HCT116 (cell line): ENCODE results near the gene MYEF2. TPM values are rescaled to one million over a fixed set of nuclear protein-coding genes. Genes with fewer than 3 reads are reported as not detected.

ENCODE experiments used
- ATAC-seq: fragments of 200-7000 bp; cut with Tn5 transposase; 2 replicates; pipeline ENCODE4 v1.9.1; 2020; ENCODE audit warnings: mild to moderate bottlenecking, moderate library complexity
- BruUV-seq: library from RNA; stranded (reverse); fragments of 400-500 nt; replicated peaks from 2 replicates; lab custom pipeline; 2021; lab: Mats Ljungman, UMichigan
- CTCF ChIA-PET: fragments of 300-600 bp; sonication (Branson Sonifier 250); formaldehyde crosslinking; loops from one replicate; lab custom pipeline; 2021; ENCODE audit warnings: antibody characterized with exemption; lab: Charles Lee
- POLR2A ChIA-PET: fragments of 300-600, 350-600 bp; sonication (Branson Sonifier 250); formaldehyde crosslinking; loops from one replicate; lab custom pipeline; 2021; ENCODE audit warnings: antibody characterized with exemption; lab: Charles Lee
- RAD21 ChIA-PET, 2 experiments: fragments of 300-600 bp; sonication (Branson Sonifier 250); formaldehyde crosslinking; loops; one replicate each; lab custom pipeline; 2023; ENCODE audit warnings: low total read pairs in 2 of 2; ENCODE audit not compliant: uncharacterized antibody in 2 of 2, unreplicated experiment in 2 of 2, low non-redundant PET in 1 of 2; lab: Charles Lee
- DNase-seq: peaks from one replicate; pipeline ENCODE4 v3.0.0-alpha.2; 2010; ENCODE audit warnings: low read depth, low spot score
- H2AFZ ChIP-seq: fragments of 200-600 bp; shearing (Covaris generic), sonication (generic); 2 replicates; pipeline ENCODE4 v1.6.1; 2017; ENCODE audit warnings: low read depth, mixed run types, mixed read lengths, antibody characterized with exemption, low read length; ENCODE audit not compliant: poor library complexity, severe bottlenecking
- H3K27ac ChIP-seq: 2 replicates; pipeline ENCODE4 v1.5.1; 2012; ENCODE audit warnings: low read depth, low read length
- H3K27me3 ChIP-seq: fragments of 200-600 bp; sonication (generic); 2 replicates; pipeline ENCODE4 v1.6.1; 2016; ENCODE audit warnings: mixed run types, low read length, mixed read lengths; ENCODE audit not compliant: insufficient read depth
- H3K36me3 ChIP-seq, 2 experiments: fragments of 200-500 bp in 1 of 2; fragments of 200-600 bp in 1 of 2; sonication (Bioruptor generic) in 1 of 2; sonication (generic) in 1 of 2; 2 replicates each; pipeline versions ENCODE4 v1.5.1 to v1.6.1; 2014 to 2016; ENCODE audit warnings: low read length in 2 of 2, inconsistent platforms in 1 of 2, mixed read lengths in 1 of 2, mixed run types in 1 of 2; ENCODE audit not compliant: insufficient read depth in 2 of 2, control insufficient read depth in 1 of 2
- H3K4me1 ChIP-seq, 2 experiments: fragments of 200-600 bp in 1 of 2; sonication (generic) in 1 of 2; 2 replicates each; pipeline versions ENCODE4 v1.5.1 to v1.6.1; 2012 to 2017; ENCODE audit warnings: low read length in 2 of 2, inconsistent platforms in 1 of 2, mild to moderate bottlenecking in 1 of 2, mixed read lengths in 1 of 2, mixed run types in 1 of 2, moderate library complexity in 1 of 2; ENCODE audit not compliant: insufficient read depth in 2 of 2, control insufficient read depth in 1 of 2
- H3K4me2 ChIP-seq: fragments of 200-600 bp; sonication (generic); 2 replicates; pipeline ENCODE4 v1.6.1; 2017; ENCODE audit warnings: mixed run types, low read length, mixed read lengths
- H3K4me3 ChIP-seq, 2 experiments: fragments of 200-600 bp in 1 of 2; sonication (generic) in 1 of 2; replicated peaks in 1 of 2; 2 replicates each; pipeline ENCODE4 v1.5.1; 2011 to 2016; ENCODE audit warnings: low read length in 2 of 2, control low read depth in 1 of 2, low read depth in 1 of 2, mild to moderate bottlenecking in 1 of 2, mixed read lengths in 1 of 2, mixed run types in 1 of 2
- H3K79me2 ChIP-seq: fragments of 200-600 bp; sonication (generic); 2 replicates; pipeline ENCODE4 v1.6.1; 2017; ENCODE audit warnings: mild to moderate bottlenecking, mixed run types, low read length, moderate library complexity, mixed read lengths; ENCODE audit not compliant: insufficient read depth
- H3K9ac ChIP-seq: fragments of 200-600 bp; sonication (generic); 2 replicates; pipeline ENCODE4 v1.6.1; 2016; ENCODE audit warnings: low read length, mixed read lengths
- H3K9me2 ChIP-seq: fragments of 200-600 bp; sonication (generic), shearing (Covaris generic); 2 replicates; pipeline ENCODE4 v1.6.1; 2017; ENCODE audit warnings: mixed run types, mild to moderate bottlenecking, moderate library complexity; ENCODE audit not compliant: insufficient read depth
- H3K9me3 ChIP-seq, 2 experiments: fragments of 200-500 bp in 1 of 2; fragments of 200-600 bp in 1 of 2; sonication (Bioruptor generic) in 1 of 2; sonication (generic) in 1 of 2; 2 replicates each; pipeline ENCODE4 v1.6.1; 2014 to 2017; ENCODE audit warnings: low read length in 2 of 2, mixed read lengths in 2 of 2, inconsistent platforms in 1 of 2, low read depth in 1 of 2, mild to moderate bottlenecking in 1 of 2, mixed run types in 1 of 2, moderate library complexity in 1 of 2; ENCODE audit not compliant: control insufficient read depth in 1 of 2, insufficient read depth in 1 of 2
- H4K20me1 ChIP-seq: fragments of 200-600 bp; sonication (generic), shearing (Covaris generic); 2 replicates; pipeline ENCODE4 v1.6.1; 2017; ENCODE audit warnings: mixed run types, mild to moderate bottlenecking, moderate library complexity; ENCODE audit not compliant: insufficient read depth
- CEBPB ChIP-seq: IDR thresholded peaks from 2 replicates; pipeline ENCODE4 v1.6.1; 2012; ENCODE audit warnings: low read depth
- EGR1 ChIP-seq: IDR thresholded peaks from 2 replicates; pipeline ENCODE4 v1.6.1; 2012; ENCODE audit warnings: low read depth
- EZH2phosphoT487 ChIP-seq: fragments of 200-600 bp; IDR thresholded peaks from 2 replicates; pipeline ENCODE4 v1.6.1; 2018; ENCODE audit warnings: antibody characterized with exemption, borderline replicate concordance
- FOSL1 ChIP-seq: IDR thresholded peaks from 2 replicates; pipeline ENCODE4 v1.6.1; 2012; ENCODE audit warnings: low read depth
- JUND ChIP-seq: IDR thresholded peaks from 2 replicates; pipeline ENCODE4 v1.6.1; 2012
- POLR2A ChIP-seq: IDR thresholded peaks from 2 replicates; pipeline ENCODE4 v1.7.0; 2011; ENCODE audit warnings: borderline replicate concordance; ENCODE audit not compliant: insufficient read depth, insufficient read length; ENCODE audit errors: extremely low read depth
- POLR2AphosphoS5 ChIP-seq: IDR thresholded peaks from 2 replicates; pipeline ENCODE4 v1.6.1; 2011; ENCODE audit warnings: mild to moderate bottlenecking, low read depth, low read length, moderate library complexity
- SIN3A ChIP-seq: IDR thresholded peaks from 2 replicates; pipeline ENCODE4 v1.6.1; 2012; ENCODE audit warnings: low read depth
- SRF ChIP-seq: IDR thresholded peaks from 2 replicates; pipeline ENCODE4 v1.6.1; 2012; ENCODE audit warnings: low read depth
- TCF7L2 ChIP-seq: IDR thresholded peaks from 2 replicates; pipeline ENCODE4 v1.7.0; 2011; ENCODE audit warnings: borderline replicate concordance, inconsistent platforms; ENCODE audit not compliant: insufficient read depth, insufficient read length; ENCODE audit errors: extremely low read depth
- YY1 ChIP-seq: IDR thresholded peaks from 2 replicates; pipeline ENCODE4 v1.6.1; 2011; ENCODE audit warnings: low read length, low read depth, moderate library complexity, mild to moderate bottlenecking; ENCODE audit not compliant: insufficient replicate concordance; ENCODE audit errors: extremely low read depth
- ZFX ChIP-seq: fragments of 450-650 bp; IDR thresholded peaks from 2 replicates; pipeline ENCODE4 v1.6.1; 2017
- ZNF274 ChIP-seq: fragments of 200-500 bp; sonication (Bioruptor generic); IDR thresholded peaks from 2 replicates; pipeline ENCODE4 v1.6.1; 2014; ENCODE audit warnings: mild to moderate bottlenecking, low read depth, low read length, inconsistent platforms
- intact Hi-C: fragments of 100-400 bp; cut with micrococcal nuclease; formaldehyde crosslinking; loops from 2 replicates; pipeline ENCODE4 v1.10.0; 2022
- total RNA-seq: library from RNA; stranded (reverse); gene quantifications from one replicate; pipeline ENCODE4 v1.2.1, GENCODE V29; 2021; ENCODE audit not compliant: unreplicated experiment
- TF ChIP-seq, protein P1 (sequence below): IDR thresholded peaks from 2 replicates; pipeline ENCODE4 v1.6.1; 2012
- TF ChIP-seq, protein P2 (sequence below): IDR thresholded peaks from 2 replicates; pipeline ENCODE4 v1.6.1; 2011; ENCODE audit warnings: mild to moderate bottlenecking, low read length, moderate library complexity; ENCODE audit not compliant: insufficient replicate concordance; ENCODE audit errors: extremely low read depth

Gene MYEF2
- total RNA-seq, 1 experiment from 2014 or later, result 0.69 TPM

DNA sequence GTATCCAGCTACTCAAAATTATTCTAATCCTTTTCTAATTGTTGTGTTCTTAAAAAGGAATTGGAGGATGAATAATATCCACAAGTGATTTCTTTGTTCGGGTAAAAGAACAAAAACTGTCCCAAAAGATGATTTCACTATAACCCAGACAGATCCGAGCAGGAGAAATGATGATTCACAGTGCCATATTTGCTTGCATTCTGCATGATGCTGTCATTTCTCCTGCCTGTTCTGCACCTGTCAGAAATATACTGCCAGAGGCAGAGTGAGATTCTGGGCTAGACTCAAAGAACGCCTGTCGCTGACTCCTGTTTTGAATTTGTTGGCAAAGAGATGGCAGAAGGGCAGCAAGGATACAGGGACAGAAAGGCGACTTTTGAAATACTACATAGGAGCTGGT is 92.0 kb downstream of the MYEF2 start:
- CTCF ChIA-PET, result no interaction called here
- H3K9me3 ChIP-seq, result no peaks in the 10 kb centered on the region; a peak in 1 of 4 replicates
- no peak overlapping the region for H3K4me2 ChIP-seq
- intact Hi-C loops, result no loop called here
- no peaks in the 10 kb centered on the region for H3K9me2 ChIP-seq
- TF ChIP-seq JUND (no peak), TCF7L2 (no peak)
- H2AFZ ChIP-seq, result no peak overlapping the region
- no peak for ATAC-seq
- no peak overlapping the region for H3K27ac ChIP-seq
- DNase-seq, result no peak
- no TSS peak for BruUV-seq
- no peak overlapping the region for H3K9ac ChIP-seq
- no peaks in the 10 kb centered on the region for H3K36me3 ChIP-seq
- H4K20me1 ChIP-seq, result no peaks in the 10 kb centered on the region
- no peak overlapping the region for H3K4me3 ChIP-seq
- POLR2A ChIA-PET, result no interaction called here
- RAD21 ChIA-PET, result no interaction called here
- H3K4me1 ChIP-seq, result no peaks in the 10 kb centered on the region
- no peaks in the 10 kb centered on the region for H3K79me2 ChIP-seq
- no peaks in the 10 kb centered on the region for H3K27me3 ChIP-seq

DNA sequence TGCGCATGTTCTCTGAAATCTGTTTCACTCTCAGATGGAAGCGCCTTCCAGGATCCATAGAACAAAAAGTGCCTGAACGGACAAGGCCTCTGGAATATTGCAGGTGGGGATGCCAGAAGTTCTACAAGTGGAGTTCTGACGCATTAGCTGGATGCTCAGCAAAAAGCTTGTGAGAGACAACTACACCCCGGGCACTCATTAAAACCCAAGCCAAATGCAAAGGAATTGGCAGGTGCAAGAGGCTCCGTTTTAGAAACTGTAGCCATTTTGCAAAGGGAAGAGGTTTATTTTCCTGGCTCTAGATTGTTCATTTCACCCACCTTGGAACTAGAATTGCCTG is 92.5 kb downstream of the MYEF2 start:
- Histone ChIP-seq H3K9me2 (no peaks in the 10 kb centered on the region), H3K27me3 (no peaks in the 10 kb centered on the region), H3K4me2 (no peak overlapping the region), H3K27ac (no peak overlapping the region), H3K9me3 (no peaks in the 10 kb centered on the region; a peak in 1 of 4 replicates), H4K20me1 (no peaks in the 10 kb centered on the region), H3K4me1 (no peaks in the 10 kb centered on the region), H2AFZ (no peak overlapping the region), H3K36me3 (no peaks in the 10 kb centered on the region), H3K9ac (no peak overlapping the region), H3K79me2 (no peaks in the 10 kb centered on the region), H3K4me3 (no peak overlapping the region)
- no peak for ATAC-seq
- no peak for DNase-seq
- TF ChIP-seq CEBPB (no peak), JUND (no peak), ZFX (no peak), ZNF274 (no peak), SRF (no peak), EZH2phosphoT487 (no peak), POLR2AphosphoS5 (no peak), YY1 (no peak), SIN3A (no peak), FOSL1 (no peak), EGR1 (no peak), POLR2A (no peak)
- TF ChIP-seq, protein P1, sequence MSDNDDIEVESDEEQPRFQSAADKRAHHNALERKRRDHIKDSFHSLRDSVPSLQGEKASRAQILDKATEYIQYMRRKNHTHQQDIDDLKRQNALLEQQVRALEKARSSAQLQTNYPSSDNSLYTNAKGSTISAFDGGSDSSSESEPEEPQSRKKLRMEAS, result no peak
- TF ChIP-seq, protein P2, sequence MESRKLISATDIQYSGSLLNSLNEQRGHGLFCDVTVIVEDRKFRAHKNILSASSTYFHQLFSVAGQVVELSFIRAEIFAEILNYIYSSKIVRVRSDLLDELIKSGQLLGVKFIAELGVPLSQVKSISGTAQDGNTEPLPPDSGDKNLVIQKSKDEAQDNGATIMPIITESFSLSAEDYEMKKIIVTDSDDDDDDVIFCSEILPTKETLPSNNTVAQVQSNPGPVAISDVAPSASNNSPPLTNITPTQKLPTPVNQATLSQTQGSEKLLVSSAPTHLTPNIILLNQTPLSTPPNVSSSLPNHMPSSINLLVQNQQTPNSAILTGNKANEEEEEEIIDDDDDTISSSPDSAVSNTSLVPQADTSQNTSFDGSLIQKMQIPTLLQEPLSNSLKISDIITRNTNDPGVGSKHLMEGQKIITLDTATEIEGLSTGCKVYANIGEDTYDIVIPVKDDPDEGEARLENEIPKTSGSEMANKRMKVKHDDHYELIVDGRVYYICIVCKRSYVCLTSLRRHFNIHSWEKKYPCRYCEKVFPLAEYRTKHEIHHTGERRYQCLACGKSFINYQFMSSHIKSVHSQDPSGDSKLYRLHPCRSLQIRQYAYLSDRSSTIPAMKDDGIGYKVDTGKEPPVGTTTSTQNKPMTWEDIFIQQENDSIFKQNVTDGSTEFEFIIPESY, result no peak
- intact Hi-C loops, result no loop called here
- ChIA-PET POLR2A (no interaction called here), RAD21 (no interaction called here), CTCF (no interaction called here)
- BruUV-seq, result no TSS peak
